Measurements from ENCODE around the gene SLC1A2.

SLC1A2 gene

GRCh38 chr11:35276396-35277145, 142.8 kb downstream of the SLC1A2 start:
- H3K4me1 ChIP-seq (ENCODE audit: control insufficient read depth in 1 of 2, insufficient read depth in 2 of 2, low read length in 2 of 2), result peaks cover 7 to 16% of the 10 kb centered on the region in 2 donors
- no peak overlapping the region for H3K4me3 ChIP-seq (ENCODE audit: low read depth in 1 of 2, low read length in 2 of 2)
- no peaks in the 10 kb centered on the region for H3K9me3 ChIP-seq (ENCODE audit: control insufficient read depth in 1 of 2, low read length in 2 of 2)
- no peaks in the 10 kb centered on the region for H3K36me3 ChIP-seq (ENCODE audit: control insufficient read depth in 1 of 2, insufficient read depth in 2 of 2, low read length in 2 of 2)
- no peaks in the 10 kb centered on the region for H3K27me3 ChIP-seq (ENCODE audit: control insufficient read depth in 1 of 2, insufficient read depth in 2 of 2, low read length in 2 of 2)
- H3K9ac ChIP-seq (ENCODE audit: low read depth in 1 of 2, low read length in 2 of 2), result no peak overlapping the region
- no peak overlapping the region for H3K27ac ChIP-seq (ENCODE audit: low read depth, low read length)

- H3K4me3 ChIP-seq (ENCODE audit: low read depth in 1 of 2, low read length in 2 of 2), result no peak overlapping the region
- H3K27ac ChIP-seq (ENCODE audit: low read depth, low read length), result no peak overlapping the region
- H3K36me3 ChIP-seq (ENCODE audit: control insufficient read depth in 1 of 2, insufficient read depth in 2 of 2, low read length in 2 of 2), result no peaks in the 10 kb centered on the region
- no peak overlapping the region for H3K9ac ChIP-seq (ENCODE audit: low read depth in 1 of 2, low read length in 2 of 2)
- H3K9me3 ChIP-seq (ENCODE audit: control insufficient read depth in 1 of 2, low read length in 2 of 2), result no peaks in the 10 kb centered on the region
- no peaks in the 10 kb centered on the region for H3K27me3 ChIP-seq (ENCODE audit: control insufficient read depth in 1 of 2, insufficient read depth in 2 of 2, low read length in 2 of 2)
- H3K4me1 ChIP-seq (ENCODE audit: control insufficient read depth in 1 of 2, insufficient read depth in 2 of 2, low read length in 2 of 2), result peaks cover 7 to 16% of the 10 kb centered on the region in 2 donors
Measured at GRCh38 chr11:35275786-35276170, 143.6 kb downstream of the SLC1A2 start.

GRCh38 chr11:35274909-35275785, 144.2 kb downstream of the SLC1A2 start:
- Histone ChIP-seq H3K27me3 (ENCODE audit: control insufficient read depth in 1 of 2, insufficient read depth in 2 of 2, low read length in 2 of 2) (no peaks in the 10 kb centered on the region), H3K9ac (ENCODE audit: low read depth in 1 of 2, low read length in 2 of 2) (no peak overlapping the region), H3K4me3 (ENCODE audit: low read depth in 1 of 2, low read length in 2 of 2) (no peak overlapping the region), H3K4me1 (ENCODE audit: control insufficient read depth in 1 of 2, insufficient read depth in 2 of 2, low read length in 2 of 2) (peaks cover 7 to 16% of the 10 kb centered on the region in 2 donors), H3K27ac (ENCODE audit: low read depth, low read length) (no peak overlapping the region), H3K36me3 (ENCODE audit: control insufficient read depth in 1 of 2, insufficient read depth in 2 of 2, low read length in 2 of 2) (no peaks in the 10 kb centered on the region), H3K9me3 (ENCODE audit: control insufficient read depth in 1 of 2, low read length in 2 of 2) (no peaks in the 10 kb centered on the region)

GRCh38 chr11:35272391-35272902, 146.9 kb downstream of the SLC1A2 start:
- H3K4me1 ChIP-seq (ENCODE audit: control insufficient read depth in 1 of 2, insufficient read depth in 2 of 2, low read length in 2 of 2), result peaks cover 7 to 16% of the 10 kb centered on the region in 2 donors
- no peaks in the 10 kb centered on the region for H3K36me3 ChIP-seq (ENCODE audit: control insufficient read depth in 1 of 2, insufficient read depth in 2 of 2, low read length in 2 of 2)
- no peak overlapping the region for H3K4me3 ChIP-seq (ENCODE audit: low read depth in 1 of 2, low read length in 2 of 2)
- H3K27ac ChIP-seq (ENCODE audit: low read depth, low read length), result no peak overlapping the region
- H3K9ac ChIP-seq (ENCODE audit: low read depth in 1 of 2, low read length in 2 of 2), result no peak overlapping the region
- H3K9me3 ChIP-seq (ENCODE audit: control insufficient read depth in 1 of 2, low read length in 2 of 2), result no peaks in the 10 kb centered on the region
- H3K27me3 ChIP-seq (ENCODE audit: control insufficient read depth in 1 of 2, insufficient read depth in 2 of 2, low read length in 2 of 2), result no peaks in the 10 kb centered on the region

- Histone ChIP-seq H3K27me3 (ENCODE audit: control insufficient read depth in 1 of 2, insufficient read depth in 2 of 2, low read length in 2 of 2) (no peaks in the 10 kb centered on the region), H3K9me3 (ENCODE audit: control insufficient read depth in 1 of 2, low read length in 2 of 2) (no peaks in the 10 kb centered on the region), H3K4me1 (ENCODE audit: control insufficient read depth in 1 of 2, insufficient read depth in 2 of 2, low read length in 2 of 2) (peaks cover 7 to 15% of the 10 kb centered on the region in 2 donors), H3K27ac (ENCODE audit: low read depth, low read length) (no peak overlapping the region), H3K4me3 (ENCODE audit: low read depth in 1 of 2, low read length in 2 of 2) (no peak overlapping the region), H3K36me3 (ENCODE audit: control insufficient read depth in 1 of 2, insufficient read depth in 2 of 2, low read length in 2 of 2) (no peaks in the 10 kb centered on the region), H3K9ac (ENCODE audit: low read depth in 1 of 2, low read length in 2 of 2) (no peak overlapping the region)
Measured at GRCh38 chr11:35271031-35271430, 148.3 kb downstream of the SLC1A2 start.

- H3K27me3 ChIP-seq (ENCODE audit: control insufficient read depth in 1 of 2, insufficient read depth in 2 of 2, low read length in 2 of 2), result no peaks in the 10 kb centered on the region
- no peak overlapping the region for H3K27ac ChIP-seq (ENCODE audit: low read depth, low read length)
- H3K4me1 ChIP-seq (ENCODE audit: control insufficient read depth in 1 of 2, insufficient read depth in 2 of 2, low read length in 2 of 2), result peaks cover 5 to 8% of the 10 kb centered on the region in 2 donors
- H3K9ac ChIP-seq (ENCODE audit: low read depth in 1 of 2, low read length in 2 of 2), result no peak overlapping the region
- H3K4me3 ChIP-seq (ENCODE audit: low read depth in 1 of 2, low read length in 2 of 2), result no peak overlapping the region
- H3K36me3 ChIP-seq (ENCODE audit: control insufficient read depth in 1 of 2, insufficient read depth in 2 of 2, low read length in 2 of 2), result no peaks in the 10 kb centered on the region
- H3K9me3 ChIP-seq (ENCODE audit: control insufficient read depth in 1 of 2, low read length in 2 of 2), result no peaks in the 10 kb centered on the region
Measured at GRCh38 chr11:35270342-35270741, 149.0 kb downstream of the SLC1A2 start.

- no peaks in the 10 kb centered on the region for H3K36me3 ChIP-seq (ENCODE audit: control insufficient read depth in 1 of 2, insufficient read depth in 2 of 2, low read length in 2 of 2)
- no peak overlapping the region for H3K4me3 ChIP-seq (ENCODE audit: low read depth in 1 of 2, low read length in 2 of 2)
- no peak overlapping the region for H3K27ac ChIP-seq (ENCODE audit: low read depth, low read length)
- no peaks in the 10 kb centered on the region for H3K27me3 ChIP-seq (ENCODE audit: control insufficient read depth in 1 of 2, insufficient read depth in 2 of 2, low read length in 2 of 2)
- no peaks in the 10 kb centered on the region for H3K9me3 ChIP-seq (ENCODE audit: control insufficient read depth in 1 of 2, low read length in 2 of 2)
- no peak overlapping the region for H3K9ac ChIP-seq (ENCODE audit: low read depth in 1 of 2, low read length in 2 of 2)
- no peaks in the 10 kb centered on the region for H3K4me1 ChIP-seq (ENCODE audit: control insufficient read depth in 1 of 2, insufficient read depth in 2 of 2, low read length in 2 of 2)
Measured at GRCh38 chr11:35267504-35267903, 151.9 kb downstream of the SLC1A2 start.

- no peaks in the 10 kb centered on the region for H3K36me3 ChIP-seq (ENCODE audit: control insufficient read depth in 1 of 2, insufficient read depth in 2 of 2, low read length in 2 of 2)
- H3K4me3 ChIP-seq (ENCODE audit: low read depth in 1 of 2, low read length in 2 of 2), result no peak overlapping the region
- H3K27ac ChIP-seq (ENCODE audit: low read depth, low read length), result no peak overlapping the region
- H3K27me3 ChIP-seq (ENCODE audit: control insufficient read depth in 1 of 2, insufficient read depth in 2 of 2, low read length in 2 of 2), result no peaks in the 10 kb centered on the region
- no peaks in the 10 kb centered on the region for H3K9me3 ChIP-seq (ENCODE audit: control insufficient read depth in 1 of 2, low read length in 2 of 2)
- no peak overlapping the region for H3K9ac ChIP-seq (ENCODE audit: low read depth in 1 of 2, low read length in 2 of 2)
- H3K4me1 ChIP-seq (ENCODE audit: control insufficient read depth in 1 of 2, insufficient read depth in 2 of 2, low read length in 2 of 2), result no peaks in the 10 kb centered on the region
Measured at GRCh38 chr11:35265755-35266454, 153.5 kb downstream of the SLC1A2 start.

GRCh38 chr11:35262735-35263134, 156.6 kb downstream of the SLC1A2 start:
- H3K27me3 ChIP-seq (ENCODE audit: control insufficient read depth in 1 of 2, insufficient read depth in 2 of 2, low read length in 2 of 2), result no peaks in the 10 kb centered on the region
- H3K36me3 ChIP-seq (ENCODE audit: control insufficient read depth in 1 of 2, insufficient read depth in 2 of 2, low read length in 2 of 2), result no peaks in the 10 kb centered on the region
- H3K9ac ChIP-seq (ENCODE audit: low read depth in 1 of 2, low read length in 2 of 2), result no peak overlapping the region
- no peaks in the 10 kb centered on the region for H3K4me1 ChIP-seq (ENCODE audit: control insufficient read depth in 1 of 2, insufficient read depth in 2 of 2, low read length in 2 of 2)
- no peak overlapping the region for H3K4me3 ChIP-seq (ENCODE audit: low read depth in 1 of 2, low read length in 2 of 2)
- no peak overlapping the region for H3K27ac ChIP-seq (ENCODE audit: low read depth, low read length)
- no peaks in the 10 kb centered on the region for H3K9me3 ChIP-seq (ENCODE audit: control insufficient read depth in 1 of 2, low read length in 2 of 2)

- H3K27me3 ChIP-seq (ENCODE audit: control insufficient read depth in 1 of 2, insufficient read depth in 2 of 2, low read length in 2 of 2), result no peaks in the 10 kb centered on the region
- H3K27ac ChIP-seq (ENCODE audit: low read depth, low read length), result no peak overlapping the region
- H3K36me3 ChIP-seq (ENCODE audit: control insufficient read depth in 1 of 2, insufficient read depth in 2 of 2, low read length in 2 of 2), result no peaks in the 10 kb centered on the region
Measured at GRCh38 chr11:35262056-35262455, 157.3 kb downstream of the SLC1A2 start.

More at GRCh38 chr11:35262056-35262455, 157.3 kb downstream of the SLC1A2 start:
- Histone ChIP-seq H3K4me1 (ENCODE audit: control insufficient read depth in 1 of 2, insufficient read depth in 2 of 2, low read length in 2 of 2) (peaks cover 0 to 3% of the 10 kb centered on the region in 2 donors), H3K4me3 (ENCODE audit: low read depth in 1 of 2, low read length in 2 of 2) (no peak overlapping the region), H3K9me3 (ENCODE audit: control insufficient read depth in 1 of 2, low read length in 2 of 2) (no peaks in the 10 kb centered on the region), H3K9ac (ENCODE audit: low read depth in 1 of 2, low read length in 2 of 2) (no peak overlapping the region)
